ENCODE measurements around the gene ABCC10. TPM values are rescaled to one million over a fixed set of nuclear protein-coding genes. Genes with fewer than 3 reads are reported as not detected.
"Not testable (repeated sequence)": the region's sequence is repeated elsewhere in the genome, so short reads cannot be mapped to it uniquely, and the experiment has no call there.

Gene ABCC10
- total RNA-seq, 3 donors from 2014 or later = 25.3 to 43.3 (median 37.4) TPM

DNA sequence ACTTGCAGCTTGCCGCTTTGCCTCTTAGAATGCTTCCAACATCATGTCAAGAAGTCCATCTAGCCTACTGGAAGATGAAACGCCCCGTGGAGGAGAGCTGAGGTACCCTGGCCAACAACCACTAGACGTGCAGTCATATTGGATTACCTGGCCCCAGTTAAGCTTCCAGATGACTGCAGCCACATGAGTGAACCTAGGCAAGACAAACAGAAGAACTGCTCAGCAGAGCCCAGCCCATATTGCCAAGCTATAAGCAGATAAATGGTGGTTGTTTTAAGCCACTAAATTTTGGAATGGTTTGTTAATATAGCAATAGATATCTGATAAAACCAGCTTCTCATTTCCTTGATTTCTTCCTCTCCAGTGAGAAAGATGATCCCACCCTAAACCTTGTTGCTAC, 32.7 kb downstream of the ABCC10 start:
- ATAC-seq (no peak), DNase-seq (no peak)
- H3K4me1 ChIP-seq (ENCODE audit: low read depth) = peaks cover 4% of the 10 kb centered on the region
- no peak overlapping the region for H3K4me3 ChIP-seq
- H3K9me3 ChIP-seq = no peaks in the 10 kb centered on the region
- intact Hi-C loops (cut with DNase I, micrococcal nuclease) = no loop called here
- no peaks in the 10 kb centered on the region for H3K36me3 ChIP-seq (ENCODE audit: low read depth)
- TF ChIP-seq, protein P1, sequence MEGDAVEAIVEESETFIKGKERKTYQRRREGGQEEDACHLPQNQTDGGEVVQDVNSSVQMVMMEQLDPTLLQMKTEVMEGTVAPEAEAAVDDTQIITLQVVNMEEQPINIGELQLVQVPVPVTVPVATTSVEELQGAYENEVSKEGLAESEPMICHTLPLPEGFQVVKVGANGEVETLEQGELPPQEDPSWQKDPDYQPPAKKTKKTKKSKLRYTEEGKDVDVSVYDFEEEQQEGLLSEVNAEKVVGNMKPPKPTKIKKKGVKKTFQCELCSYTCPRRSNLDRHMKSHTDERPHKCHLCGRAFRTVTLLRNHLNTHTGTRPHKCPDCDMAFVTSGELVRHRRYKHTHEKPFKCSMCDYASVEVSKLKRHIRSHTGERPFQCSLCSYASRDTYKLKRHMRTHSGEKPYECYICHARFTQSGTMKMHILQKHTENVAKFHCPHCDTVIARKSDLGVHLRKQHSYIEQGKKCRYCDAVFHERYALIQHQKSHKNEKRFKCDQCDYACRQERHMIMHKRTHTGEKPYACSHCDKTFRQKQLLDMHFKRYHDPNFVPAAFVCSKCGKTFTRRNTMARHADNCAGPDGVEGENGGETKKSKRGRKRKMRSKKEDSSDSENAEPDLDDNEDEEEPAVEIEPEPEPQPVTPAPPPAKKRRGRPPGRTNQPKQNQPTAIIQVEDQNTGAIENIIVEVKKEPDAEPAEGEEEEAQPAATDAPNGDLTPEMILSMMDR (IDR thresholded peaks at IDR 0.05) = no peak

DNA sequence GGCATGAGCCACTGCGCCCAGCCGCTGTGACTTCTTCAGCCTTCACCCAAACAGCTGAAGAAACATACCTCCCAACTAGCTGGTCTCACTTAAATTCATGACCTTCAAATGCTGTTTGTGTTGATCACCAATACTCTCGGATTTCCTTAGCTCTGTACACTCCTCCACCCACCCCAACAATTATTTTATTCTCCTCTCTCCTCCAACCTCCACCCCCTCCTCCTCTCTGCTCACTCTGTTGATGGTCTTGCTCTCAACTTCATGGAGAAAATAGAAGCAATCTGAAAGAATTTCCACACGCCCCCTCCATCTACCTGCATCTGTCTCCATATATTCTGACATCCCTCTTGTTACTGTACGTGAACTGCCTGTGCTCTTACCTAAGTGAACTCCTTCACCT, 34.6 kb downstream of the ABCC10 start:
- ATAC-seq (no peak), DNase-seq (no peak)
- Histone ChIP-seq H3K36me3 (ENCODE audit: low read depth) (no peaks in the 10 kb centered on the region), H3K4me1 (ENCODE audit: low read depth) (no peaks in the 10 kb centered on the region), H3K9me3 (no peaks in the 10 kb centered on the region), H3K4me3 (no peak overlapping the region)
- intact Hi-C loops (cut with DNase I, micrococcal nuclease) = no loop called here
- TF ChIP-seq, protein P1 (IDR thresholded peaks at IDR 0.05) = no peak

GRCh38 chr6:43464337-43464736, 37.0 kb downstream of the ABCC10 start:
- intact Hi-C loops (cut with DNase I, micrococcal nuclease) = no loop called here
- no peaks in the 10 kb centered on the region for H3K9me3 ChIP-seq
- no peaks in the 10 kb centered on the region for H3K36me3 ChIP-seq (ENCODE audit: low read depth)
- H3K4me3 ChIP-seq = no peak overlapping the region
- no peak for DNase-seq
- no peak for ATAC-seq
- TF ChIP-seq, protein P1 (IDR thresholded peaks at IDR 0.05) = no peak
- H3K4me1 ChIP-seq (ENCODE audit: low read depth) = no peaks in the 10 kb centered on the region

DNA sequence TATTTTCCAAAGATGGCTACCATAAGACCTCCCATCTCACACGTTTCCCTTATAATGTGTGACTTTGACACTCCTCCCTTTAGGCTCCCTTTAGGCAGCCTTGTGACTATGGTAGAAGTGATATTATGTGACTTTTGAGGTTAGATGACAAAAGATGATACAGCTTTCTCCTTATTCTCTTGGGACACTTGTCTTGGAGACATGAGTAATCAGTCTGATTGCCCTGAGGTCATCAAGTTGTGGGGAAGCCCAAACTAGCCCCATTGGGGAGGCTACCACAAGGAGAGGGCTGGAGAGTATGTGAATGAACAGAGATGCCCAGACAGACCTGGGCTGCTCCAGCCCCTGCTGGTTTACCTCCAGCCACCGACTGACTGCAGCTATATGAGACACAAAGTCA, 38.6 kb downstream of the ABCC10 start:
- TF ChIP-seq, protein P1 (IDR thresholded peaks at IDR 0.05) = no peak
- DNase-seq (no peak), ATAC-seq (no peak)
- Histone ChIP-seq H3K4me1 (ENCODE audit: low read depth) (no peaks in the 10 kb centered on the region), H3K36me3 (ENCODE audit: low read depth) (no peaks in the 10 kb centered on the region), H3K9me3 (no peaks in the 10 kb centered on the region), H3K4me3 (no peak overlapping the region)
- intact Hi-C loops (cut with DNase I, micrococcal nuclease) = no loop called here

GRCh38 chr6:43467265-43467664, 39.9 kb downstream of the ABCC10 start:
- intact Hi-C loops (cut with DNase I, micrococcal nuclease) = not testable (repeated sequence)

GRCh38 chr6:43467752-43468151, 40.4 kb downstream of the ABCC10 start:
- ATAC-seq (no peak), DNase-seq (no peak)
- TF ChIP-seq, protein P1 (IDR thresholded peaks at IDR 0.05) = no peak
- no peaks in the 10 kb centered on the region for H3K9me3 ChIP-seq
- H3K4me1 ChIP-seq (ENCODE audit: low read depth) = no peaks in the 10 kb centered on the region
- H3K4me3 ChIP-seq = no peak overlapping the region
- intact Hi-C loops (cut with DNase I, micrococcal nuclease) = no loop called here
- no peaks in the 10 kb centered on the region for H3K36me3 ChIP-seq (ENCODE audit: low read depth)

More at GRCh38 chr6:43467265-43467664, 39.9 kb downstream of the ABCC10 start:
- H3K36me3 ChIP-seq (ENCODE audit: low read depth); H3K4me1 ChIP-seq (ENCODE audit: low read depth); H3K4me3 ChIP-seq; DNase-seq; H3K9me3 ChIP-seq; ATAC-seq: not testable (repeated sequence)

Data from mucosa of descending colon (tissue), 3 donors.